GM18867 (cell line): ENCODE measurements around the gene MGLL.
"Not testable (repeated sequence)": the region's sequence is repeated elsewhere in the genome, so short reads cannot be mapped to it uniquely, and the experiment has no call there.

Experiments used
- ATAC-seq: cut with Tn5 transposase; IDR thresholded peaks from one replicate; pipeline ENCODE4 v1.9.1; 2021; ENCODE audit warnings: mild to moderate bottlenecking, moderate library complexity; ENCODE audit not compliant: unreplicated experiment

MGLL gene

GRCh38 chr3:127712461-127712860 is 109.9 kb downstream of the MGLL start:
- ATAC-seq: no peak

- no peak for ATAC-seq
Measured at GRCh38 chr3:127711896-127712295, 110.4 kb downstream of the MGLL start.

- no peak for ATAC-seq
Measured at GRCh38 chr3:127711021-127711695, 111.2 kb downstream of the MGLL start.

- no peak for ATAC-seq
Measured at GRCh38 chr3:127710155-127710941, 112.0 kb downstream of the MGLL start.

GRCh38 chr3:127709320-127710060 is 112.8 kb downstream of the MGLL start:
- ATAC-seq: no peak

- ATAC-seq: no peak
Measured at GRCh38 chr3:127708837-127709236, 113.5 kb downstream of the MGLL start.

- ATAC-seq: no peak
Measured at GRCh38 chr3:127707851-127708411, 114.4 kb downstream of the MGLL start.

- ATAC-seq: no peak
Measured at GRCh38 chr3:127706785-127707351, 115.4 kb downstream of the MGLL start.

GRCh38 chr3:127706312-127706711 is 116.0 kb downstream of the MGLL start:
- ATAC-seq: no peak

- not testable (repeated sequence) for ATAC-seq
Measured at GRCh38 chr3:127704840-127705239, 117.5 kb downstream of the MGLL start.

- no peak for ATAC-seq
Measured at GRCh38 chr3:127702151-127702578, 120.2 kb downstream of the MGLL start.

- ATAC-seq: no peak
Measured at GRCh38 chr3:127701280-127701911, 120.9 kb downstream of the MGLL start.

GRCh38 chr3:127700406-127700805 is 121.9 kb downstream of the MGLL start:
- no peak for ATAC-seq

- no peak for ATAC-seq
Measured at GRCh38 chr3:127699416-127700300, 122.7 kb downstream of the MGLL start.

GRCh38 chr3:127698691-127699415 is 123.5 kb downstream of the MGLL start:
- ATAC-seq: no peak

- ATAC-seq: no peak
Measured at GRCh38 chr3:127698286-127698685, 124.0 kb downstream of the MGLL start.

- peak; percentile 71 for ATAC-seq
Measured at GRCh38 chr3:127697551-127698240, 124.6 kb downstream of the MGLL start.
